Ascending aorta (tissue), 2 donors: ENCODE results near the gene KCNAB1. TPM values are rescaled to one million over a fixed set of nuclear protein-coding genes. Genes with fewer than 3 reads are reported as not detected.

ENCODE experiments used
- DNase-seq, 2 donors: peaks; one replicate each; pipeline ENCODE4 v3.0.0-alpha.2; 2019; ENCODE audit warnings: low spot score in 2 of 2
- H3K27ac ChIP-seq, 2 donors: fragments of 200-600 bp; sonication (generic); one replicate each; pipeline ENCODE4 v1.5.1; 2016 to 2017; ENCODE audit warnings: mild to moderate bottlenecking in 1 of 2
- H3K27me3 ChIP-seq: fragments of 200-600 bp; sonication (generic); one replicate; pipeline ENCODE4 v1.5.1; 2017
- H3K36me3 ChIP-seq, 2 donors: fragments of 200-600 bp; sonication (generic); one replicate each; pipeline ENCODE4 v1.5.1; 2016
- H3K4me1 ChIP-seq, 2 donors: fragments of 200-600 bp; sonication (generic); one replicate each; pipeline ENCODE4 v1.5.1; 2016 to 2017; ENCODE audit warnings: mild to moderate bottlenecking in 1 of 2
- H3K4me3 ChIP-seq, 2 donors: fragments of 200-600 bp; sonication (generic); one replicate each; pipeline ENCODE4 v1.5.1; 2016 to 2017; ENCODE audit warnings: mild to moderate bottlenecking in 1 of 2
- H3K9me3 ChIP-seq, 2 donors: fragments of 200-600 bp; sonication (generic); one replicate each; pipeline ENCODE4 v1.5.1; 2016
- intact Hi-C: fragments of 100-400 bp; cut with DNase I; formaldehyde crosslinking; loops from one replicate; pipeline ENCODE4 v1.15.1; 2023
- total RNA-seq: library from RNA; depleted of rRNA; stranded (reverse); fragments of >200 nt; gene quantifications from one replicate; pipeline ENCODE4 v1.1.0, GENCODE V29; 2016
- TF ChIP-seq, protein P1 (sequence below), 3 experiments: fragments of 200-600 bp in 2 of 3; fragments of 450-650 bp in 1 of 3; sonication (generic) in 2 of 3; IDR thresholded peaks; one replicate each; pipeline ENCODE4 v1.5.1; 2016 to 2019; ENCODE audit warnings: antibody characterized with exemption in 3 of 3, mild to moderate bottlenecking in 1 of 3, moderate library complexity in 1 of 3

KCNAB1 gene
- total RNA-seq, 1 donor from 2014 or later: 15.1 TPM

DNA sequence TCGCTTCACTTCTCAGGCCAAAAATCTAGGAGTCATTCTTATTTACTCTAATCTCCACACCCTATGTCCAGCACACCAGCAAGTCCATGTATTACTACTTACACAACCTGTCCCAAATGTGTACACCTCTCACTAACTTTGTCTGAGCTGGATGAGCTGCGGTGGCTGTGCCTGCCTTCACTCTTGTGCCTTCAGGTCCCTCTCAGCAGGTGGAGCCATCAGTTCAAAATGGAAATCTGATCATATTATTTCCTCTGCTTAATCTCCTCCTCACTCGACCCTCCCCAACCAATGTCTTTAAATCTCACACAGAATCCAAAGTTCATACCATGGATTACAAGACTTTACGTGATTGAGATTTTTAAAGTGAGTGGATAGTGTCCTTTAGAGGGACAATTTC, 351.8 kb downstream of the KCNAB1 start:
- Histone ChIP-seq H3K36me3 (no peaks in the 10 kb centered on the region), H3K4me3 (no peak overlapping the region), H3K9me3 (no peaks in the 10 kb centered on the region), H3K4me1 (peaks cover 0 to 18% of the 10 kb centered on the region in 2 donors), H3K27me3 (no peaks in the 10 kb centered on the region), H3K27ac (no peak overlapping the region)
- DNase-seq: no peak
- intact Hi-C loops: no loop called here
- TF ChIP-seq, protein P1, sequence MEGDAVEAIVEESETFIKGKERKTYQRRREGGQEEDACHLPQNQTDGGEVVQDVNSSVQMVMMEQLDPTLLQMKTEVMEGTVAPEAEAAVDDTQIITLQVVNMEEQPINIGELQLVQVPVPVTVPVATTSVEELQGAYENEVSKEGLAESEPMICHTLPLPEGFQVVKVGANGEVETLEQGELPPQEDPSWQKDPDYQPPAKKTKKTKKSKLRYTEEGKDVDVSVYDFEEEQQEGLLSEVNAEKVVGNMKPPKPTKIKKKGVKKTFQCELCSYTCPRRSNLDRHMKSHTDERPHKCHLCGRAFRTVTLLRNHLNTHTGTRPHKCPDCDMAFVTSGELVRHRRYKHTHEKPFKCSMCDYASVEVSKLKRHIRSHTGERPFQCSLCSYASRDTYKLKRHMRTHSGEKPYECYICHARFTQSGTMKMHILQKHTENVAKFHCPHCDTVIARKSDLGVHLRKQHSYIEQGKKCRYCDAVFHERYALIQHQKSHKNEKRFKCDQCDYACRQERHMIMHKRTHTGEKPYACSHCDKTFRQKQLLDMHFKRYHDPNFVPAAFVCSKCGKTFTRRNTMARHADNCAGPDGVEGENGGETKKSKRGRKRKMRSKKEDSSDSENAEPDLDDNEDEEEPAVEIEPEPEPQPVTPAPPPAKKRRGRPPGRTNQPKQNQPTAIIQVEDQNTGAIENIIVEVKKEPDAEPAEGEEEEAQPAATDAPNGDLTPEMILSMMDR (IDR thresholded peaks at IDR 0.05): no peak

DNA sequence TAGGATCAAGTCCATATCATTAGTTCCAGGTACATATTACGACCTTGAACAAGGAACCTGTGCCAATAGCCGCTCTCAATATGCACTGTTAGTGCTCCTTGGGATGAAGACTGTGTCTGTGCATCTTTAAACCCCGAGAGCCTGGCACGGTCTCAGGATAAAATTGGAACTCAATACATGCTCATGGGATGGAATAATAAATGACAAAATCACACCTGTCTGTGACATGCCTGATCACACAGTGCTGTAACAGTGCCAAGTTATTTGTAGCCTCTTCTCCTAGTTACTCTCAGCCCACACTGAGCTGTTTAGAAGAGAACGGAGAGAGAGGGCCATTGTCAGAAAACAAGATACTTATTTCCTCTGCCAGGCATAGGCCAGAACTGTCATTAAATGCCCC, 352.3 kb downstream of the KCNAB1 start:
- DNase-seq: no peak
- Histone ChIP-seq H3K9me3 (no peaks in the 10 kb centered on the region), H3K27ac (no peak overlapping the region), H3K4me1 (peaks cover 0 to 18% of the 10 kb centered on the region in 2 donors), H3K4me3 (no peak overlapping the region), H3K36me3 (no peaks in the 10 kb centered on the region), H3K27me3 (no peaks in the 10 kb centered on the region)
- TF ChIP-seq, protein P1 (IDR thresholded peaks at IDR 0.05): no peak
- intact Hi-C loops: no loop called here

DNA sequence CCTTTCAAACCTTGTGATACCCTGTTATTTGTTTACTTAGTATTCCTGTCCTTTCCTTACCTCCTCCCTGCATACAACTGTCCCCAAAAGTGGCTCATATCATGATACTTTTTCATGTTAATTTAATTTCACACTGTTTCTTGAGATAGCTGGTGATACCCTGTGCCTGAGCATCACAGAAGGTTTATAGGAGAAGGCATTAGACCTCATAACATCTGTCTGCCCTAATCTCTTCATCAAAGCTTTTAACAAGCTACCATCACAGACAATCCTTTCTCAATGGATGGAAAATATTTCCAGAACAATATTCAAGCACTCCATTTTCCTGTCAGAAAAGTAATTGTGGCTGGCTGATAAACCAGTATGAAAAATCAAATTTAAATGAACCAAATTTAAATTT, 353.0 kb downstream of the KCNAB1 start:
- Histone ChIP-seq H3K36me3 (no peaks in the 10 kb centered on the region), H3K9me3 (no peaks in the 10 kb centered on the region), H3K27me3 (no peaks in the 10 kb centered on the region), H3K4me3 (no peak overlapping the region), H3K27ac (no peak overlapping the region), H3K4me1 (peaks cover 0 to 18% of the 10 kb centered on the region in 2 donors)
- no peak for DNase-seq
- intact Hi-C loops: no loop called here
- TF ChIP-seq, protein P1 (IDR thresholded peaks at IDR 0.05): no peak

DNA sequence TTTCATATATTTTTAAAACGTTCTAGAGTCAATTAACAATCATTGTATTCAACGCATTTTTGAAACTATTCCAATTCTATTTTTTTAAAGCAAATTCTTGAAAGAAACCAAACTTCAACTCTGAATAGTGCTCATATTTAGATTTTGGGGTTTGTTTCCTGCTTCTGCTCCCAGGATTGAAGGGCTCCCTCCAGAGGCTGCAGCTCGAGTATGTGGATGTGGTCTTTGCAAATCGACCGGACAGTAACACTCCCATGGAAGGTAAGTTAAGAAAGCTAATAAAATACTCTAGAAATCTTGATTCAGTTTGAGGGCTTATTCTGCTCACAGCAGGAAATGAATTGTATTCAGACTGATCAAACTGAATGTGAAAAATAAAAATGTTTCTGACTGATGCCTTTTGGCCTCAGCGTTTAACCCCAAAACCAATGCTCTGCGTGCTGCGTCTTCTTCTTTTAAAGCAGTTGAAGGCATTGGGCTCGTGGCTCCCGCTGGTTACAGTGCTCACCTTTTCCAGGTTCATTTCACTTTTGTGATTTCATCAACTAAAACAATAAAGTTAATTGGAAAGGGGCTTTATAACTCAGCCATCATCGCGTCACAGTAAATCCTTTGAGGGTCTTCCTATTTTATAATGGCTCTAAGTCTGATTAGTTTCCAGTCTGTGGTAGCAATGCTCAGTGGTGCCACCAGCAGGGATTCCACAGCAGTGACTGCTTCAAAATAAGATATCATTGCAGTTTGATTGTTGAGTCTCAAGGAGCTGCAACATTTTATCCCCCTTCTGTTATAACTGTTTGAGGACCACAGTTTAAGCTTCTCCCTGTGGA, 354.4 kb downstream of the KCNAB1 start:
- H3K36me3 ChIP-seq: no peaks in the 10 kb centered on the region
- intact Hi-C loops: no loop called here
- peaks cover 0 to 12% of the 10 kb centered on the region in 2 donors for H3K4me1 ChIP-seq

DNA sequence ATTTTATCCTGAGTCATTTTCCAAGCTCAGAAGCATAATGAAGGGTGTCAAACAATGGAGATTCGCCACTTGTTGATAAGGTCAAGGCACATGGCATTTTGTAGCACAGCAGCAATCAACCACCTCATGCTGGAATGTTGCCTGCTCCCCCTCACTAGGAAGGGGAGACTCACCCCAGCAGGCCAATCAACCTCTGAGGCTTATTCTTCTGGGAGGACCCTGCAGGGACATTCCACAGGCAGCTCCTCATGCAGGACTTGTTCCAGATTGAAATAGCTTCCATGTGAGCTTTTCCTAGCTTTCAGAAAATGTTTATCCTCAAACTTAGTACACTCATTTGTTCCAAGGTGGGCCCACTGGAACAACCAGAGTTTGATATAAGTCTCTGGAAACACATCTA, 356.9 kb downstream of the KCNAB1 start:
- TF ChIP-seq, protein P1 (IDR thresholded peaks at IDR 0.05): no peak
- H3K4me3 ChIP-seq: no peak overlapping the region
- no peaks in the 10 kb centered on the region for H3K9me3 ChIP-seq
- no peaks in the 10 kb centered on the region for H3K4me1 ChIP-seq
- no peaks in the 10 kb centered on the region for H3K36me3 ChIP-seq
- no peak overlapping the region for H3K27ac ChIP-seq
- intact Hi-C loops: no loop called here
- H3K27me3 ChIP-seq: no peaks in the 10 kb centered on the region
- no peak for DNase-seq

More for the DNA sequence above, 354.4 kb downstream of the KCNAB1 start:
- H3K27ac ChIP-seq: no peak overlapping the region
- no peak for DNase-seq
- TF ChIP-seq, protein P1 (IDR thresholded peaks at IDR 0.05): peak in 1 of 3 experiments; percentile 26
- H3K4me3 ChIP-seq: no peak overlapping the region
- no peaks in the 10 kb centered on the region for H3K9me3 ChIP-seq
- no peaks in the 10 kb centered on the region for H3K27me3 ChIP-seq
